Activated naive CD4-positive, alpha-beta T cell (primary cell): ENCODE data around the gene DCAF11.
A peak's percentile ranks its signal among the peaks of the same experiment; 100 is the strongest.

ENCODE experiments used
- DNase-seq, 4 experiments: peaks; one replicate each; lab custom pipeline; 2025; lab: John Stamatoyannopoulos, UW

Gene DCAF11

DNA sequence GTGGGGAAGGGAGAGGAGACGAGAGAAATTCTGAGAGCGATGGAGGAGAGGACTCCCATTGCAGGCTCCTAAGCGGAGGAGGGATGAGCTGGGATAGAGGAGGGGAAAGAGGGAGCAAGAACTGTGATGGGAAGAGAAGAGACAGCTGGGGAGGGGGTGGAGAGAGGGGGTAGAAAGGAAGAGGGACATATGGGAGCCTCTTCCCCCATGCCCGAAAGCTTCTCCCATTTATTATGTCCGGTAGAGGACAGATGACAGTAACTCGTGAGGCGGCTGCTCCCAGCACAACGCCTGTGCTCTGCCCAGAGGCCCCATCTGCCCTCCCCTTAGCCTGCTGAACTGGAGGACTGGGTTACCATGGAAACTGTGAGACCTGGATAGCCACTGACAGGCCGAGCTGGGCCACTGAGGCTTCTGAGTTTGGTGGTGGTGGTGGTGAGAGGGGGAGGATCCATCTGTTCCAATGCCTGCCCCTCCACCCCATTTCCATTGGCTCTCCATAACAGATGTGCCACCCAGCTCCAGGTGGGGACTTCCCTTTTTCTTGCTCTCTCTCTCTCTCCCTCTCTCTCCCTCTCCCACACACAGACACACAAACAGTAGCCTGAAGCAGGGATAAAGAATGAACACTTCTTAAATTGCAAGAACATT lies 35.0 kb upstream of the DCAF11 start:
- DNase-seq = no peak

DNA sequence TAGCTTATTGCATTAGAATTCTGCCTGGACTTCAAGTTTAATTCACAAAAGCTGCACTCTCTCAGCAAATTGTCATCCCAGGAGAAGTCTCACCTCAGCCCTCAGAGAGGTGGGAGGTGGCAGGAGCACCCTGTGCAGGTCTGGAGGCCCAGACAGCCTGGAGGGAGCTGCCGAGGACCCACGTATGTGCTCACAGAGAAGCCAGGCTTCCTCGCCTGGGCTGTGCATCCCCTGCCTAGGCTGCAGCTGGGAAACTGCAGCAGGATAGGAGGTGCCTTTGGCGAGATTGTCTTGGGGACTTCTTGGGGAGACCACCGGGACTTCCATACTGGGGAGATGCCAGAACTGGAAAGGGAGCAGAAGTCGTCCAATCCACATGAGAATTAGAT lies 34.4 kb upstream of the DCAF11 start:
- no peak for DNase-seq

DNA sequence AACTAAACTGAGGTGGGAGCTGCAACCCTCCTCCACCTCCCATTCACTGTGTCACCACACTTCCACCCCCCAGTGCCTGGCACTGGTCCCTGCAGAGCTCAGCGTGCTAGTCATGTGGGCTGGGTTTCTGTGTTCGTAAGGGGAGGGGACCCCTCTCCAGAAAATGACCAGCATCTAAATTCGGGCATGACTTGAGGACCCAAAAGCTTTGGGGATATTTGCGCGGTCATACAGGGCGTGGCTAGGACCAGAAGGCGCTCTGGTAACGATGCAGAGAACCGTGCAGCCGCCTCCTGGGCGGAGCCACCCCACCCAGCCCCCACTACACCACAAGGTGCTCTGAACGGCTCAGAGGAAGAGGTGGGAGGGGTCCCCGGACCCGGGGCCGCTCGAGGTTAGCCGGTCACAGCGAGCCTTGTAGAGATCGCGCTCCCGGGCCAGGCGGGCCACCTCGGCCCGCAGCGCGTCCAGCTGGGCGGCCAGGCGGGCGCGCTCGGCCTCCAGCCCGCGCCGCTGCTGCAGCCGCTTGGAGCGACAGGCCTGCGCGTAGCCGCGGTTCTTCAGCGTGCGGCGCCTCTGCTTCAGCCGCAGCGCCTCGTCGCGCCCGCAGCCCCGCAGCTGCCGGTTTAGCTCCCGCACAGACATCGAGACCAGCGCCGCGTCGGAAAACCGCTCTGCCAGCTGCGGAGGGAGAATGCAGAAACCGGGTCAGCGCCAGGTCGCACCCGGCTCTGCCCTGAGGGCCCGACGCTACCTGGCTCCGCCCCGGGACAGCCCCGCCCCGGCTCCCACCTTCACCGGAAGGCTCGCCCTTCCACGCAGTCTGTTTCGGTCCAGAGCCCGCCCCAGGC lies 33.5 kb upstream of the DCAF11 start:
- peak; percentile 11 to 69 (median 34) for DNase-seq

DNA sequence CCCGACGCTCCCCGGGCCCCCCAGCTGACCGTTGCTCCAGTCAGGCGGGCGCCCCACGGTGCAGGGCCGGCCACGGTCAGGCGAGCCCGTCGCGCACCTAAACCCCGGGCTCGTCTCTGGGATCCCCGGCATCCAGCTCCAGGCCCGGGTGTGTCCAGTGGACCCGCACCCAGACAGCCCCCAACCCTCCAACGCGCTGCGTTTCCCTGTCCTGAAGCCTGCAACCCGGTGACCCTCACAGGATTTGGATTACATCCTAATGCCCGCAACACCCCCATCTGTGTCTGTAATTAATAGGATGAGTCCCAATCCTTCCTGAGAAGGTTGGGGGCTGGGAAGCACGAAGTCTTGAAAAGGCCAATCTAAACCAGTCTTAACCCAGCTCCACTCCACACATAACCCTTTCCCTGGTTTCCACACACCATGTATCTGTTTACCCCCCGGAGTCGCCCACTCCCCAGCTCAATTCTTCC lies 32.8 kb upstream of the DCAF11 start:
- DNase-seq = no peak

DNA sequence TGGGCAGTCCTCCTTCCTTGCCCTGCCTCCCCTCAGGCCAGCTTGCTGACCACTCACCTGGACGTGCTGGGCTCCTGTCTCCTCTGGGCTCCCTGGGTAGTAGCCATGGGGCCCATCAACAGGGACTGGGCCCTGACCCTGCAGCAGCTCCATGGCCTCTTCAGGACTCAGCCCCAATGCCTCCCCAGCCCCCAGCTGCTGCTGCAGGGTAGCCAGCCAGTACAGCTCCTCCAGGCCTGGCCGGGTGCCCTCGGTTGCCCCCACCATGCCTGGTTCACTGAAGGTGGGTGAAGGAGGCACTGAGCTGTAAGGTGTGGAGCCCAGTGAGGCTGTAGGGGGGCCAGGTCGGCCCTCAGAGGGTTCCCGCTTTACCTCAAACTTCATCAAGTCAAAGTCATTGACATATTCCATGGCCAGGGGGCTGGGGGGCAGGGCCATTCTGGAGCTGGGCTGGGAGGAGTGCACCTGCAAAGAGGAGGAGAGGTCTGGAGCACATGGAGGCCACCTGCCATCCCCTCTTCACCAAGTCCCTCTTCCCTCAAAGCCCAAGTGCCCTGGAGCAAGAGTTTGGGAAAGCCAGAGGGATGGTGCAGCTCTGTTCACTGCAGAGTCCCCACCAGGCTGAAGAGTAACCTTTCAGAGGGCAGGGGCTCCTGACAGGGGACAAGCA lies 32.0 kb upstream of the DCAF11 start:
- no peak for DNase-seq

DNA sequence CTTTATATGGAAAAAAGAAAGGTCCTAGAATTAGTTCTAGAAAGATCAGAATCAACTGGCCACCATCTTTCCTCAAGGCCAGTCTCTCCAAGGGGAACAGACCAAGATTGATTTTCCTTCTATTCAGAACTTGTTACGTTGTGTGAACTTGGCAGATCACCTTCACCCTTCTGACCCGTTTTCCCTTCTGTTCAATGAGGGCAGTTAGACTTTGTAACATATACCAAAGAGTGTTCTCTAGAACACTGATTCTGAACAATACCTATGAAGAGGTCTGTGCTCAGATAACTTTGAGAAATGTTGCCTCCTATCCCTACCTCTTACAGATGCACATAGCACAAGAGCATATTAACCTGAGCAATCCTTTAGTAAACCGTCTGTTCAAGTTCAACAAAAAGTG lies 31.1 kb upstream of the DCAF11 start:
- DNase-seq = no peak

DNA sequence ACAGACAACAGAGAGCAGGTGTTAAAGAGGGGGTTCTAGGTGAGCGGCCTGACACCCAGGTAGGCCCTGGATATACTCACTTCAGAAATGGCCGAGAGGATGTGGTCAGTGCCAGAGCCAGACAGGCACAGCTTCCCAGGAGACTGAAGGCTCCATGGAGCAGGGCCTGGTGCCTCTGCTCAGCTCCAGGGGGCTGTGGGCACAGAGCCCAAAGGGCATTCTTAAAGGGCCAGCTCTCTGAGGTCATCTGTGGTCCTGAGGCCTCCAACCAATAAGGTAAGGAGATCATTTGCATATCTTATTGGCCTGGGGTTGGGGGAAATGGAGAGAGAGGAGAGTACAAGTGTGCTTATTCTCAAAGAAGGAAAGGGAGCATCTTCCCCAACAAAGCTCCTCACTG lies 30.1 kb upstream of the DCAF11 start:
- DNase-seq = no peak

DNA sequence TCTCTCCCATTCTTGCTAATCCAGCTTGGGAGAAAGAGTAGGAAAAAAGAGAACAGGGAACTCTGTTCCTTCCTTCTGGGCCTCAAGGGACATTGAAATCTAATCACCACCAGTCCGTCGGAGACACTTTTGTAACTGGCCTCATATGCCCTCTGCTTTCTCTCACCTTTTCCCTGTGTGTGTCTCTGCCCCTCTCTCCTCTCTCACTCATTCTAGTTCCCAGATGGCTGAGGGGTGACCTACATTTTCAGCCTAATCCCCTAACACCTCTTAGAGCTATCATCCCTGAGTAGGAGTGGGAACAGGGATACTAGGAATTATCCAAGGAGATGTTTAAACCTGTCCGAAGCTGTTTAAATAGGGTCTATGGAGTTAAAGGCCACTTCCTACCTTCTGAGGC lies 29.4 kb upstream of the DCAF11 start:
- no peak for DNase-seq

DNA sequence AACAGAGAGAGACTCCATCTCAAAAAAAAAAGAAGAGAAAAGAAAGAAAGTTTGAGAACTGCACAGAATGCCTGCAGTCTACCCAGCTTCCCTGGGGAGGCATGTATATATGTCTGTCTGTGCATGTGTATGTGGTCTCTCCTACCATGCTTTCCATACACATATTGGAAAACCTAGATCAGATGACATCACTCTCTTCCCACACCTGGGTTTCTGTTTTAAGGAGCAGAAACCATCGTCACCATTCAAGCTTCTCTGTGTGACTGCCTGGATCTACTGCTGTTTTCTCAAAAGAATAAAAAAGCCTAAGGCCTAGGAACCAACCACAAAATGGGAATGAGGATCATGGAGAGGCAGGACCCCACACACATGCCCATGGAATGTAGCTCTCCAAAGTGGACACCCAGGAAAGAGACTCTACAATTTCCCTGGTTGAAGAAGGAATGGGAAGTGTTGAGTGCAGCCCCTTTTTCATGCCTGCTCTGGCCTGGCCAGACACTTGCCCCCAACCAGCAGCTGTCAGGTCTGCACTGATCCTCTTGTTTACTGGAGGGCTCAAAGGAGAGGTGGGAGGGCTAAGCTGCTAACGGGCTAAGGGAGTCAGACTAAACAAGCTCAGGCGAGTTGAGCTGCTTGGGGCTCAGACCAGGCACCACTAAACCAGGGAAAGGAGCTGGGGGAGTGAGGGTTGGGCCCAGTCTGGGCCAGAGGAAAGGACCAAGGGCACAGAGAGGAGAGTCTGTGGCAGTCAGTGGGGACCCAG lies 28.2 kb upstream of the DCAF11 start:
- DNase-seq = no peak

DNA sequence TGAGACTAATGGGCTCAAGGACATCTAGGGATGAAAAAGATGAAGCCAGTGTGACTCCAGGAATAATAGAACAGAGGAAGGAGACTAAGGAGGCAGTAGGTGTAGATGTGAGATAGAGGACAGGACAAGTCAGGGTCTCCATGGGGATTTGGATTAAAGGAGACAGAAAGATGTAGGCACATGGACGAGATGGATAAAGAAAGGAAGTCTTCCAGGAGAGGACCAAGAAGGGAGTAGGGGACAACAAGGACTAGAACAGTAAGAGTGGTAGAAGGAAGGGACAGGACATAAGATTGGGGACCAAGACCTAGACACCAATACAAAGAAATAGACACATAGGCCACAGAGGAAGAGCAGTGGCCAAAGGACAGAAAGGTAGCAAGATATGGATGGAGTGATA lies 27.6 kb upstream of the DCAF11 start:
- DNase-seq = no peak

DNA sequence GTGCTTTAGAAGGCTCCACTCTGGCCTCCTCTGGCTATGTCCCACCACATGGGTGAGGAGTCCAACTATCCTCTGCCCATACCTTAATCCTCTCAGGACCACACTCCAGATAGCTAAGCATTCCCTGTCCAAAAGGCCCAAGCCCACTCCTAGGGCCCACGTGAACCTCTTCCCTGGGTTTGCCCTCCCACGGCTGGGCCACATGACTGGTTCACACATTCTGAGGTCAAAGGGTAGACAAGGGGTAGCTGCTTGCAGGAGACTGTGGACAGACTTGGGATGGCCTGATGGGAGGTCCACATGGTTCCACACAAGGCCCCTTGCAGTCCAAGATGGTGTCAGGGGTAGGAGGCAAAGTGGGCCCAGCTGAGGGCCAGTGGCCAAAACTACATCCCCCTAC lies 26.5 kb upstream of the DCAF11 start:
- no peak for DNase-seq

DNA sequence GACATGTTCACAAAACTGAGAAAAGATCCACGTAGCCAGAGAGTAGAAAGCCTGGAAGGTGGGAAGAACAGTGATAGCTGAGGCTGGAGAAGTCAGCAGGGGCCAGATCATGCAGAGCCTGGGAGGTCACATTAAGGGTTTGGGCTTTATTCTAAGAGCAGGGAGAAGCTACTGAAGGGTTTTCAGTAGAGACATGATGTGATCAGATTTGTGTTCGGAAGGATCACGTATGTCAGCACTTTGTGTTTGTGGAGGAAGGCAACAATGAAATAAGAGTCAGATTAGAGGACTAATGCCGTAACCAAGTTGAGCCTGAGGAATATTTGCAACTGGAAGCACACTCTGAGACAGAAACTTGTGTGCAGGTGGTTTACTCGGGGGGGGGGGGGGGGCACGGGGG lies 24.7 kb upstream of the DCAF11 start:
- no peak for DNase-seq

DNA sequence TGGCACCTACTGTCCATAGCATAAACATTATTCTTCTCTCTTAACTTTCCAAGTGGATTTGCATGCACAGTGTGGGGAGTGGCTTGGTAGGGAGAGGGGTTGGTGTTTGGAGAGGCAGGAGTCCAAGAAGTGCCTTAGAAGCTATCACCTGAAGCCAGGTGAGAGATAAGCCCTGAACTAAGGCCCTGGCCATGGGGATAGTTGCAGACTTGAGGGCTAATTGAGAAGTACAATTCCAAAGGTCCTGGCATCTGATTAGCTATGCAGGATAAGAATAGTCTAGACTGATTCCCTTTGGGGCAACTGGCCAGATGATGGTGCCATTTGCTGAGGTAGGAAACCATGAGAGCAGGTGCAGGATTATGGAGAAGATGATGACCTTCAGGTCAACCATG lies 22.5 kb upstream of the DCAF11 start:
- DNase-seq = no peak

DNA sequence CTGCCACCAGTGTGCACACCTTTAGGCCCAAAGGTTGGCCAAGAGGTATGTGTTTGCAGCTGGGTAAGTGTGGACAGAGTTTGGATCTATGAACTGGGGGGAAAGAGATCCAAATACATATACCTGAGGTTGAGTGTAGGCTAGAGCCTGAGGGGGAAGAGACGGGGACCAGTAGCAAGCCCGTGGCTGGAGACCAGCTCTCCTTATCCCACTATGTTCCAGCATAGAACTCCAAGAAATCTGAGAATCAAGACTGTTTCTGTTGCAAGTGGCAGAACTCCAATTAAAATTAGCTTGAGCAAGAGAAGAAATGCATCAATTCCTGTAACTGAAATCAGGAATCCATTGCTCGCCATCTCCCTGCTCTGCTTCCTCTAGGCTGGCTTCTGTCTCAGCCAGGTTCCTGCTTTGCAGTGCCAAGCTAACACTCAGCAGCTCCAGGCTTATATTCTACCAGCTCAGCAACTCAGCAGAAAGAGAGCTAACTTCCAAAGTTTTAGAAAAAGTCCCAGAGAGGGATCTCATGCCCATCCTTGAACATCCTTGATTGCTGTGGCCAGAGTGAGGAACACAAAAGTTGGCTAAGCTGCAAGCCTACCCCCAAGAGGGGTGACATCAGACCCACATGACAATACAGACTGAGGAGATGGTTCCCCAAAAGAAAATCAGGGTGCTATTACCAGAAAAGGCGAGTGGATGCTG lies 21.9 kb upstream of the DCAF11 start:
- no peak for DNase-seq

DNA sequence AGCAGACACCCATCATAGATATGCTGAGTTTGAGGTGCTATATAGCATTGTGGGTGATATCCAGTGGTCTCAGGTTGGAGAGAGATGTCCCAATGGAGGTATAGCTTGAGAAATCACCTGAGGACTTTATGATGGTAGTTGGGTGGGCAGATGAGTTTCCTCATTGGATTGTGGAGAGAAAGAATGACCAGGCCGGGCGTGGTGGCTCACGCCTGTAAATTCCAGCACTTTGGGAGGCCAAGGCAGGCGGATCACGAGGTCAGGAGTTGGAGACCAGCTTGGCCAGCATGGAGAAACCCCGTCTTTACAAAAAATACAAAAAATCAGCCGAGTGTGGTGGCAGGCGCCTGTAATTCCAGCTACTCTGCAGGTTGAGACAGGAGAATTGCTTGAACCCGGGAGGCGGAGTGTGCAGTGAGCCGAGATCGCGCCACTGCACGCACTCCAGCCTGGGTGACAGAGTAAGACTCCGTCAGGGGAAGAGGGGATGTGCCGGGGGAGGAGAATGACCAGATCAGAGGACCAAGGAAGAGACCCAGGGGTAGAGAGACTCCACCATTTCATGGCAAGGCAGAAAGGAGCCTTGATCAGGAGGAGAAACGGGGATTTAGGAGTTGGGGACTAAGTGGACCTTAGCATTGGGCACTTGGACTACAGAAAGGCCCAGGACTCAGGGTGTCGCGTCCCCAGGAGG lies 21.2 kb upstream of the DCAF11 start:
- no peak for DNase-seq

DNA sequence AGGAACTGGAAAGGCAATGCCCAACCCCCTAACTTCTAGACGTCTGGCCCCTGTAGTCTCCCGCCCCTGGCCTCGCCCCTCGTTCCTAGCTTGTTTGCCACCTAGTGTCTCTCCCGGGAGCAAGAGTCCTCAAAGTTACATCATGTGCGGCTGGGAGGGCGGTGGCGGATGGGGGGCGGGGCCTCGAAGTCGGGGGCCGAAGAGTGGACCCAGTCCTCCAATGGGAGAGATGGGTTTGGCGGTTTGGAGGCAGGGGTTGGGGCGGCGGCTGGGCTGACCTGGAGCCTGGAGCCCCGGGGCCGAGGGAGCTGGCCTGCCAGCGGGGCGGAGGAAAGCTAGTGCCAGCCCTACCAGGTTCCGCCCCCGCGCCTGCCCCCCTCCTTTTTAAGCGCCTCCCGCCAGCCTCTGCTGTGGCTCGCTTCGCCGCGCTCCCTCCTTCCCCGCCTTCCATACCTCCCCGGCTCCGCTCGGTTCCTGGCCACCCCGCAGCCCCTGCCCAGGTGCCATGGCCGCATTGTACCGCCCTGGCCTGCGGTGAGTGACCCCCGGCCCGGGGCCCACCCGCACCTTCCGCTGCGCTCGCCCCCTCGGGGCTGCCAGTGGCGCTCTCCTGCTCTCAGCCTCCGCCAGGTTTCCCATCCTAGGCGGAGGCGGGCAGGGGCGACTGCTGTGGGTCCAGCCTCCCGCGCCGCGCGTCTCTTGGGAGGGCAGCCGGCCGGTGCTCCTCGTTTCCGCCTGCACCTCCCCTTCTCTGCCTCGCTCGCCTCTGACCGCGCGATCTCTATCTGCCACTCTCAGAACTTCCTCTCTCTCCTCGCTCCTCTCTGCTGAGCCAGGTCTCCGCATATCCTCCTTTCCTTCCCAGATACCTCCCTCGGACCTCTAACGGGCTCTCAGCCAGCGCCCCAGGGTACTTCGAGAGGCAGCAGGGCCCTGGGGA lies 20.4 kb upstream of the DCAF11 start, which contains the start of gene PCK2:
Gene PCK2, plus strand, starts transcription at position 411 of the 940 bp plus-strand sequence. Its CDS starts 95 bp downstream, at position 506.
- peak; percentile 41 to 72 (median 60) for DNase-seq

DNA sequence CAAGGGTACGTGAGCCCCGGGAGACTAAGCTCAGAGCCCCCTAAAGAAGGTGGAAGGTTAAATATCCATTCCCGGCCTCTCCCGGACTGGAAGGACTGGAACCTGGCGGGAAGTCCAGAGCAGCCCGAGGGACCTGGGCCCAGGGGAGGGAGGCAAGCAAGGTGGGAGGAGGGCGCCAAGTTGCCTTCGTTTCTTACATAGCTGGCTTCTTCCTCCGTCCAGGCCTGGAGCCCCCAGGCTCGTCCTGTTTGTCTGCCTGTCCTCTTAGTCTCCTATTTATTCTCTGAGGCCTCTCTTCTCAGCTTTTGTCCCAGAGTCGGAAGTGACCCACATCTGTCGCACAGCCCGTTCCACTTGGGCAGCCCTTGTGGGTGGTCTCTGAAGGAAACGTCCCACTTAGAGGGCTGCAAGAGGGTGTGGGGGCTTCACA lies 19.7 kb upstream of the DCAF11 start:
- DNase-seq = peak in 1 of 4 experiments; percentile 9

DNA sequence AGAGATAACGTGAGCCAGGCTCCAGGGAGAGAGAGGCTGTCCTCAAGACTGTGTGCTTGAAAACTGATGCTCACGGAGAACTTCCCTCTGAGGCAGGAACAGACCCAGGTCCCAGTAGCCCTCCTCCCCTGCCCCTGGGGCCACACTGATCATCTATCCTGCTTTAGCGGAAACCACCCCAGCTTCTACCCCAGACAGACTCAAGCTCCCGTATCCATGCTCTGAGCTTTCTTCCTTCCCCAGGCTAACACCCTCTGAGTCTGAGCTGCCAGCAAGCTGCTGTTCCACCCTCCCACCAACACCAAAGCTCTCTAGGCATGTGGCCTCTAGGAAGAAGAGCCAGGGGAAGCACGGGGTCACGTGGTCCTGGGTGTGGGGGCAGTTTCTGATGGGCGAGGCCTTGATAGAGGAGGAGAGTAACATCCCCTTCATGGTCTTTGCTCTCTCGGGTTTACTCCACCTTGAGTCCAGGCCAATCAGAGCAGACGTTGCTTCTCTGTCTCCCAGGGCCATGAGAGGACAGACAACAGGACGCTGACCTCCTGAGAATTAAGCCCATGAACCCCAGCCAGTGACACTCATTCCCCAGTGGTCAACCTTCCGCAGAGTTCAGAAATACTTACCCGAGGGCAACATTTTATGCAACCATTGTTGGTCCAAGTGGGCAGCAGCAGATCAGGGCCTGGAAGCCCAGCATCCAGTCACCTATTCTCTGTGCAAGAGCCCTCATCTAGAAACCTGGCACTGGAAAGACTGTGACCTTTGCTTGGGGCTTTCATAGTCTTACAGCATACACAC lies 19.1 kb upstream of the DCAF11 start:
- DNase-seq = no peak
